Activated B cell treated with CpG ODN at 0.5 μM for 24 hours (primary cell): ENCODE results near the gene TBL2. TPM values are rescaled to one million over a fixed set of nuclear protein-coding genes. Genes with fewer than 3 reads are reported as not detected.
"Not testable (repeated sequence)": the region's sequence is repeated elsewhere in the genome, so short reads cannot be mapped to it uniquely, and the experiment has no call there.

Experiments
- ATAC-seq: fragments of 200-7000 bp; cut with Tn5 transposase; one replicate; pipeline ENCODE4 v1.10.0; 2021; ENCODE audit warnings: low read depth, mild to moderate bottlenecking, moderate library complexity
- CTCF ChIA-PET: fragments of 350-600 bp; sonication (Branson Sonifier 250); formaldehyde crosslinking; loops from one replicate; lab custom pipeline; 2021; ENCODE audit warnings: antibody characterized with exemption; lab: Charles Lee
- POLR2A ChIA-PET: fragments of 350-600 bp; sonication (Branson Sonifier 250); formaldehyde crosslinking; loops from one replicate; lab custom pipeline; 2021; ENCODE audit warnings: antibody characterized with exemption; lab: Charles Lee
- DNase-seq: peaks from one replicate; pipeline ENCODE4 v3.0.0; 2022
- H3K27ac Mint-ChIP-seq: one replicate; pipeline ENCODE4 v1.8.0; 2020; ENCODE audit warnings: mixed read lengths
- H3K27me3 Mint-ChIP-seq: one replicate; pipeline ENCODE4 v1.8.0; 2021; ENCODE audit warnings: mixed read lengths
- H3K36me3 Mint-ChIP-seq: one replicate; pipeline ENCODE4 v1.8.0; 2021; ENCODE audit warnings: low read depth, mixed read lengths
- H3K4me1 Mint-ChIP-seq: one replicate; pipeline ENCODE4 v1.8.0; 2021; ENCODE audit warnings: mixed read lengths
- H3K4me3 Mint-ChIP-seq: one replicate; pipeline ENCODE4 v1.8.0; 2020; ENCODE audit warnings: mild to moderate bottlenecking, mixed read lengths
- H3K9me3 Mint-ChIP-seq: one replicate; pipeline ENCODE4 v1.8.0; 2020; ENCODE audit warnings: mixed read lengths
- intact Hi-C: fragments of 100-400 bp; cut with micrococcal nuclease; formaldehyde crosslinking; loops from one replicate; pipeline ENCODE4 v1.15.1; 2024
- total RNA-seq: library from RNA; stranded (reverse); gene quantifications from 2 replicates; pipeline ENCODE4 v1.2.3, GENCODE V29; 2022
- TF ChIP-seq, protein P1 (sequence below): fragments of 200-600 bp; IDR thresholded peaks from one replicate; pipeline ENCODE4 v1.8.0; 2022; ENCODE audit warnings: antibody characterized with exemption, mild to moderate bottlenecking

The TBL2 gene
- total RNA-seq, 1 donor from 2014 or later, result 33.5 TPM

DNA sequence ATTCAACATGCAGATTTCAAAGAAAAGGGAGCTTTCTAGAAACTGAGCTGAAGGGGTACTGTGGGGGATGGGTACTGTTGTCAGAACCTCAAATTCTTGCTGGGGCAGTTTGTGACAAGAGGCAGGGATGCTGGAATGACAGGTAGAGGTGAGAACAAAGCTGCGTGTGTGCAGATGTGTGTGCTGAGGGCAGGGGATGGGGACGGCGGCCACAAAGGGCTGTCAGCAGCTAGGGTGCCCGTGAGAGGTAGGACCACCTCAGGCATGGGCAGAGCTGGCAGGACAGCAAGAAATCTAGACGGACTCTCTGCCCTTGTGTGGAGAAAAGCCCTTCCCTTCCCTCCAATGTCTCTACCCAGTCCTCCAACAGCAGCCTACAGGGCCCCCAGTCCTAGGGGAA, 41.9 kb downstream of the TBL2 start:
- intact Hi-C loops, result no loop called here
- Mint-ChIP-seq H3K27ac (no peak overlapping the region), H3K9me3 (no peaks in the 10 kb centered on the region), H3K4me1 (no peaks in the 10 kb centered on the region), H3K36me3 (peaks cover 59% of the 10 kb centered on the region), H3K27me3 (no peaks in the 10 kb centered on the region), H3K4me3 (no peak overlapping the region)
- TF ChIP-seq, protein P1, sequence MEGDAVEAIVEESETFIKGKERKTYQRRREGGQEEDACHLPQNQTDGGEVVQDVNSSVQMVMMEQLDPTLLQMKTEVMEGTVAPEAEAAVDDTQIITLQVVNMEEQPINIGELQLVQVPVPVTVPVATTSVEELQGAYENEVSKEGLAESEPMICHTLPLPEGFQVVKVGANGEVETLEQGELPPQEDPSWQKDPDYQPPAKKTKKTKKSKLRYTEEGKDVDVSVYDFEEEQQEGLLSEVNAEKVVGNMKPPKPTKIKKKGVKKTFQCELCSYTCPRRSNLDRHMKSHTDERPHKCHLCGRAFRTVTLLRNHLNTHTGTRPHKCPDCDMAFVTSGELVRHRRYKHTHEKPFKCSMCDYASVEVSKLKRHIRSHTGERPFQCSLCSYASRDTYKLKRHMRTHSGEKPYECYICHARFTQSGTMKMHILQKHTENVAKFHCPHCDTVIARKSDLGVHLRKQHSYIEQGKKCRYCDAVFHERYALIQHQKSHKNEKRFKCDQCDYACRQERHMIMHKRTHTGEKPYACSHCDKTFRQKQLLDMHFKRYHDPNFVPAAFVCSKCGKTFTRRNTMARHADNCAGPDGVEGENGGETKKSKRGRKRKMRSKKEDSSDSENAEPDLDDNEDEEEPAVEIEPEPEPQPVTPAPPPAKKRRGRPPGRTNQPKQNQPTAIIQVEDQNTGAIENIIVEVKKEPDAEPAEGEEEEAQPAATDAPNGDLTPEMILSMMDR, result no peak
- POLR2A ChIA-PET, result interaction anchor here (0.6 to 0.7 kb wide), 2 partner anchors 33 to 46 kb away, joined by 4 to 7 read pairs; no protein-coding TSS in a partner anchor
- CTCF ChIA-PET, result no interaction called here
- ATAC-seq (no peak), DNase-seq (no peak)

DNA sequence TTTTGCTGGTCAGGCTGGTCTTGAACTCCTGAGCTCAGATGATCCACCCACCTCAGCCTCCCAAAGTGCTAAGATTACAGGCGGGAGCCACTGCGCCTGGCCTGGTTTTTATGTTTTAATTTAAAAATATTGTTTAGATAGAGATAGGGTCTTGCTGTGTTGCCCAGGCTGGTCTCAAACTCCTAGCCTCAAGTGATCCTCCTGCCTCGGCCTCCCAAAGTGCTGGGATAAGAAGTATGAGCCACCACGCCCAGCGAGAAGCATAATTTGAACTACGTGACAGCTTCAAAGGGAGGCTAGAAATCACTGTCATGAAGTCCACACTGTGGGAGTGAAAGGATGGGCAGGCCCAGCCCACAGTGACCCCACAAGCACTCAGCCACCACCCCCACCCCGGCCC, 42.5 kb downstream of the TBL2 start:
- intact Hi-C loops, H3K9me3 Mint-ChIP-seq, H3K27ac Mint-ChIP-seq, H3K4me1 Mint-ChIP-seq, ATAC-seq, DNase-seq, H3K4me3 Mint-ChIP-seq, H3K27me3 Mint-ChIP-seq, CTCF ChIA-PET: not testable (repeated sequence)
- peaks cover 56% of the 10 kb centered on the region for H3K36me3 Mint-ChIP-seq
- POLR2A ChIA-PET, result interaction anchor here (0.6 to 0.7 kb wide), 2 partner anchors 34 to 46 kb away, joined by 4 to 7 read pairs; no protein-coding TSS in a partner anchor

DNA sequence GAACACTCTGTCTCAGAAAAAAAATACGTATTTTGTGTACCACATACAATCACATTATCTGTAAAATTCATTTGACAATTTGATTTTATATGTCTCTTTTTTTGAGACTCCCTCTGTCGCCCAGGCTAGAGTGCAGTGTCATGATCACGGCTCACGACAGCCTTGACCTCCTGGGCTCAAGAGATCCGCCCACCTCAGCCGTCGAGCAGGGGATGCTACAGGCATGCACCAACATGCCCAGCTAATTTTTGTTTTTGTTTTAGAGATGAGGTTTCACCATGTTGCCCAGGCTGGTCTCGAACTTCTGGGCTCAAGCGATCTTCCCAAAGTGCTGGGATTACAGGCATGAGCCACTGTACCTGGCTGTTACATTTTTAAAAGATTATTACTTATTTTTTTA, 44.6 kb downstream of the TBL2 start:
- Mint-ChIP-seq H3K9me3 (no peaks in the 10 kb centered on the region), H3K27ac (no peak overlapping the region), H3K4me3 (no peak overlapping the region), H3K36me3 (peaks cover 39% of the 10 kb centered on the region), H3K27me3 (no peaks in the 10 kb centered on the region), H3K4me1 (no peaks in the 10 kb centered on the region)
- TF ChIP-seq, protein P1, result no peak
- intact Hi-C loops, result no loop called here
- POLR2A ChIA-PET, result no interaction called here
- no peak for DNase-seq
- no peak for ATAC-seq
- CTCF ChIA-PET, result no interaction called here

DNA sequence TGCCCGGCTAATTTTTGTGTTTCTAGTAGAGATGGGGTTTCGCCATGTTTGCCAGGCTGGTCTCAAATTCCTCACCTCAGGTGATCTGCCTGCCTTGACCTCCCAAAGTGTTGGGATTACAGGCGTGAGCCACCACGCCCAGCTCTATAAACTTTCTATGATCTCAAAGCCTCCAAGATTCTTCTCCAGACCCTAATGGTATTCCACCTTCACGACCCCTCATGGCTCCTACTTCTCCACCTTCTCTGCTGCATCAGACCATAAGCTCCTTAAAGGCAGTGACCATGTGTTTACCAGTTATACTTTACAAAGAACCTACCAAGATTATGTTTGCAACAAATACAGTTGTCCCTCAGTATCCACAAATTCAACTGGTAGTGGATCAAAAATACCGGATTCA, 46.2 kb downstream of the TBL2 start:
- no peak overlapping the region for H3K4me3 Mint-ChIP-seq
- ChIA-PET POLR2A (no interaction called here), CTCF (no interaction called here)
- H3K4me1 Mint-ChIP-seq, result peaks cover 8% of the 10 kb centered on the region
- no peaks in the 10 kb centered on the region for H3K27me3 Mint-ChIP-seq
- ATAC-seq (no peak), DNase-seq (no peak)
- peaks cover 25% of the 10 kb centered on the region for H3K36me3 Mint-ChIP-seq
- no peaks in the 10 kb centered on the region for H3K9me3 Mint-ChIP-seq
- TF ChIP-seq, protein P1, result no peak
- no peak overlapping the region for H3K27ac Mint-ChIP-seq
- intact Hi-C loops, result no loop called here

- Mint-ChIP-seq H3K27me3 (no peaks in the 10 kb centered on the region), H3K27ac (no peak overlapping the region), H3K9me3 (no peaks in the 10 kb centered on the region), H3K36me3 (peaks cover 13% of the 10 kb centered on the region), H3K4me1 (peaks cover 15% of the 10 kb centered on the region), H3K4me3 (no peak overlapping the region)
- CTCF ChIA-PET, result no interaction called here
- TF ChIP-seq, protein P1, result no peak
- DNase-seq, result no peak
- no peak for ATAC-seq
- POLR2A ChIA-PET, result no interaction called here
- intact Hi-C loops, result no loop called here
Measured at GRCh38 chr7:73530800-73531199, 47.6 kb downstream of the TBL2 start.
